H9 (cell line): ENCODE measurements around the gene ARFGAP2. TPM values are rescaled to one million over a fixed set of nuclear protein-coding genes. Genes with fewer than 3 reads are reported as not detected.
A peak's percentile ranks its signal among the peaks of the same experiment; 100 is the strongest.

Experiments used
- DNase-seq: peaks from one replicate; pipeline ENCODE4 v3.0.0-alpha.2; 2017
- H2AFZ ChIP-seq: one replicate; pipeline ENCODE4 v1.6.1; 2013; ENCODE audit warnings: mild to moderate bottlenecking, low read length, control low read depth, moderate library complexity
- H2AK5ac ChIP-seq: 2 replicates; pipeline ENCODE4 v1.6.1; 2013; ENCODE audit warnings: low read length, control low read depth, mixed read lengths; ENCODE audit not compliant: insufficient read length
- H2BK120ac ChIP-seq: one replicate; pipeline ENCODE4 v1.6.1; 2013; ENCODE audit warnings: low read depth, mild to moderate bottlenecking, low read length, control low read depth, inconsistent platforms; ENCODE audit not compliant: poor library complexity, severe bottlenecking
- H2BK12ac ChIP-seq: 2 replicates; pipeline ENCODE4 v1.6.1; 2013; ENCODE audit warnings: low read length, control low read depth, mixed read lengths, low read depth; ENCODE audit not compliant: insufficient read length
- H2BK15ac ChIP-seq: 2 replicates; pipeline ENCODE4 v1.6.1; 2013; ENCODE audit warnings: low read depth, low read length, control low read depth
- H2BK20ac ChIP-seq: one replicate; pipeline ENCODE4 v1.6.1; 2013; ENCODE audit warnings: low read depth, mild to moderate bottlenecking, low read length, control low read depth, inconsistent platforms; ENCODE audit not compliant: poor library complexity, severe bottlenecking
- H2BK5ac ChIP-seq: 2 replicates; pipeline ENCODE4 v1.6.1; 2013; ENCODE audit warnings: low read length, control low read depth, mixed read lengths; ENCODE audit not compliant: insufficient read length
- H3K14ac ChIP-seq: 2 replicates; pipeline ENCODE4 v1.6.1; 2013; ENCODE audit warnings: low read length, control low read depth; ENCODE audit not compliant: insufficient read depth
- H3K18ac ChIP-seq: 2 replicates; pipeline ENCODE4 v1.6.1; 2013; ENCODE audit warnings: low read depth, mild to moderate bottlenecking, mixed read lengths, low read length, control low read depth; ENCODE audit not compliant: insufficient read length
- H3K23ac ChIP-seq: 2 replicates; pipeline ENCODE4 v1.6.1; 2013; ENCODE audit warnings: low read length, control low read depth, mixed read lengths, low read depth; ENCODE audit not compliant: insufficient read length
- H3K23me2 ChIP-seq: 2 replicates; pipeline ENCODE4 v1.6.1; 2013; ENCODE audit warnings: low read depth, mild to moderate bottlenecking, mixed read lengths, low read length, control low read depth; ENCODE audit not compliant: insufficient read length, poor library complexity, severe bottlenecking
- H3K27ac ChIP-seq: 2 replicates; pipeline ENCODE4 v1.5.1; 2013; ENCODE audit warnings: low read length, control low read depth, mixed read lengths, low read depth; ENCODE audit not compliant: insufficient read length
- H3K27me3 ChIP-seq: 2 replicates; pipeline ENCODE4 v1.6.1; 2013; ENCODE audit warnings: low read length, control low read depth, inconsistent platforms; ENCODE audit not compliant: insufficient read depth
- H3K4ac ChIP-seq: 2 replicates; pipeline ENCODE4 v1.6.1; 2013; ENCODE audit warnings: low read depth, mild to moderate bottlenecking, control low read depth, inconsistent platforms, low read length, moderate library complexity
- H3K4me1 ChIP-seq: 2 replicates; pipeline ENCODE4 v1.6.1; 2013; ENCODE audit warnings: low read length, control low read depth, inconsistent platforms; ENCODE audit not compliant: insufficient read depth
- H3K4me2 ChIP-seq: 2 replicates; pipeline ENCODE4 v1.6.1; 2013; ENCODE audit warnings: low read length, control low read depth, mixed read lengths; ENCODE audit not compliant: insufficient read length, insufficient read depth
- H3K56ac ChIP-seq: 2 replicates; pipeline ENCODE4 v1.6.1; 2013; ENCODE audit warnings: low read depth, mild to moderate bottlenecking, mixed read lengths, low read length, control low read depth; ENCODE audit not compliant: insufficient read length
- H3K79me1 ChIP-seq: 2 replicates; pipeline ENCODE4 v1.6.1; 2013; ENCODE audit warnings: low read depth, mild to moderate bottlenecking, moderate library complexity, low read length, control low read depth, inconsistent platforms; ENCODE audit not compliant: insufficient read depth, poor library complexity, severe bottlenecking
- H3K79me2 ChIP-seq: 2 replicates; pipeline ENCODE4 v1.6.1; 2013; ENCODE audit warnings: low read length, control low read depth, inconsistent platforms; ENCODE audit not compliant: insufficient read depth
- H3K9ac ChIP-seq: 2 replicates; pipeline ENCODE4 v1.6.1; 2013; ENCODE audit warnings: low read length, control low read depth, mixed read lengths; ENCODE audit not compliant: insufficient read length; ENCODE audit errors: extremely low read depth
- H3K9me3 ChIP-seq: one replicate; pipeline ENCODE4 v1.6.1; 2013; ENCODE audit warnings: low read depth, low read length, inconsistent platforms; ENCODE audit not compliant: control insufficient read depth
- H3T11ph ChIP-seq: one replicate; pipeline ENCODE4 v1.6.1; 2013; ENCODE audit warnings: mild to moderate bottlenecking, low read length, control low read depth, inconsistent platforms
- H4K20me1 ChIP-seq: one replicate; pipeline ENCODE4 v1.6.1; 2013; ENCODE audit not compliant: control insufficient read depth, insufficient read length, insufficient read depth
- H4K5ac ChIP-seq: 2 replicates; pipeline ENCODE4 v1.6.1; 2013; ENCODE audit warnings: low read depth, mild to moderate bottlenecking, mixed read lengths, low read length, control low read depth; ENCODE audit not compliant: insufficient read length
- H4K8ac ChIP-seq: replicated peaks from 2 replicates; pipeline ENCODE4 v1.6.1; 2013; ENCODE audit warnings: low read length, control low read depth, mixed read lengths, low read depth; ENCODE audit not compliant: insufficient read length
- H4K91ac ChIP-seq: 2 replicates; pipeline ENCODE4 v1.6.1; 2013; ENCODE audit warnings: low read depth, mild to moderate bottlenecking, moderate library complexity, mixed read lengths, low read length, control low read depth; ENCODE audit not compliant: insufficient read length
- H3K27ac Mint-ChIP-seq, 3 experiments: 2 replicates in 2 of 3; 3 replicates in 1 of 3; pipeline ENCODE4 v1.8.0; 2020 to 2021; ENCODE audit warnings: mixed read lengths in 3 of 3, mild to moderate bottlenecking in 1 of 3, moderate library complexity in 1 of 3
- H3K27me3 Mint-ChIP-seq: 2 replicates; pipeline ENCODE4 v1.8.0; 2021; ENCODE audit warnings: low read depth, mild to moderate bottlenecking, moderate library complexity, mixed read lengths
- H3K36me3 Mint-ChIP-seq, 3 experiments: 2 replicates in 2 of 3; 3 replicates in 1 of 3; pipeline ENCODE4 v1.8.0; 2020 to 2021; ENCODE audit warnings: low read depth in 3 of 3, mixed read lengths in 3 of 3; ENCODE audit not compliant: insufficient read depth in 1 of 3
- H3K4me1 Mint-ChIP-seq, 2 experiments: 2 replicates each; pipeline ENCODE4 v1.8.0; 2020; ENCODE audit warnings: mixed read lengths in 2 of 2
- H3K4me3 Mint-ChIP-seq, 2 experiments: 2 replicates in 1 of 2; 3 replicates in 1 of 2; pipeline ENCODE4 v1.8.0; 2020 to 2021; ENCODE audit warnings: mild to moderate bottlenecking in 2 of 2, mixed read lengths in 2 of 2, moderate library complexity in 1 of 2
- H3K9me3 Mint-ChIP-seq, 2 experiments: 2 replicates in 1 of 2; 3 replicates in 1 of 2; pipeline ENCODE4 v1.8.0; 2020; ENCODE audit warnings: mild to moderate bottlenecking in 2 of 2, mixed read lengths in 2 of 2, moderate library complexity in 1 of 2
- WGBS: extraction: QIAGEN DNeasy Blood & Tissue Kit; methylation state at CpG from one replicate; pipeline ENCODE4 v1.1.7; 2013; ENCODE audit warnings: missing lambda C conversion rate, low lambda C conversion rate, mixed read lengths; ENCODE audit not compliant: insufficient read length; ENCODE audit errors: extremely low coverage; 5-methylcytosine and 5-hydroxymethylcytosine counted together
- total RNA-seq: library from RNA; stranded (reverse); gene quantifications from 2 replicates; pipeline ENCODE4 v1.2.1, GENCODE V29; 2021
- TF ChIP-seq, protein P1 (sequence below): fragments of 200-600 bp; sonication (generic); conservative IDR thresholded peaks from 3 replicates; pipeline ENCODE4 v1.8.0; 2021; ENCODE audit warnings: antibody characterized with exemption, mild to moderate bottlenecking

Gene ARFGAP2
- total RNA-seq, 1 experiment from 2014 or later: 72.3 TPM

DNA sequence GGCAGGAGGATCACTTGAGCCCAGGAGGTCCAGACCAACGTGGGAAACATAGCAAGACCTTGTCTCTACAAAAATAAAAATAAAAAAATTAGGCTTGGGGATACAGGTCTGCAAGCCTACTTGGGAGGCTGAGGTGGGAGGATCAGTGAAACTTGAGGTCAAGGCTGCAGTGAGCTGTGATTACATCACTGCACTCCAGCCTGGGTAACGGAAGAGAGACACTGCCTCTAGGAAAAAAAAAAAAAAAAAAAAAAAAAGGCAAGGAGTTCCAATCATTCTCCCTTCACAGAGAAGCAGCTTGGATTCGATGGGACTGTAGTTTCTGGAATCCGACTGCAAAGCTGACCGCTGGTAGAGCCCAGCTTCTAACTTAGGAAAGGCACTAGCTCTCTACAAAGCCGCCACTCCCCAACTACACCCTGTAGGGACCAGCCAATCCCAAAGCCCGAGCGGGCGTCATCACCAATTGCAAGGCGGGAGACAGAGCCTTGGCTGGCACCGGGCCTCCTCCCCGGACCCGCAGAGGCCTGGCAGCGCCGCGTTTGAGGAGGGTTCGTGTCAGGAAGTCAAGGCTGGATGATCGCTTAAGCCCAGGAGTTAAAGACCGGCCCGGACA lies 37.4 kb upstream of the ARFGAP2 start:
- H3K23me2 ChIP-seq: peaks cover 20% of the 10 kb centered on the region
- H3K9me3 ChIP-seq: no peaks in the 10 kb centered on the region
- no peak overlapping the region for H2BK5ac ChIP-seq
- H3K4ac ChIP-seq: no peak overlapping the region; the same call in 1 of the 2 replicates
- peak overlapping the region; percentile 91 for H3K14ac ChIP-seq
- H3K18ac ChIP-seq: peak overlapping the region; percentile 84
- no CpG with 5 or more reads among the region's 20 CpGs for WGBS
- H4K91ac ChIP-seq: no peak overlapping the region
- H3K4me2 ChIP-seq: peak overlapping the region; percentile 90
- Mint-ChIP-seq H3K9me3 (no peaks in the 10 kb centered on the region), H3K27ac (peak overlapping the region; percentile 75 to 96 (median 81); a peak in 5 of 7 replicates), H3K27me3 (no peaks in the 10 kb centered on the region), H3K36me3 (peaks cover 0 to 17% (median 10%) of the 10 kb centered on the region in 3 experiments; a peak in 5 of 7 replicates), H3K4me1 (peaks cover 28 to 29% of the 10 kb centered on the region in 2 experiments), H3K4me3 (peak overlapping the region; percentile 67 to 85)
- H2AK5ac ChIP-seq: no peak overlapping the region
- H2AFZ ChIP-seq: no peak overlapping the region
- H4K5ac ChIP-seq: no peak overlapping the region
- H3K23ac ChIP-seq: no peak overlapping the region
- H2BK12ac ChIP-seq: peak overlapping the region; percentile 75
- no peak overlapping the region for H2BK15ac ChIP-seq
- H3K27me3 ChIP-seq: no peaks in the 10 kb centered on the region
- no peaks in the 10 kb centered on the region; the same call in 1 of the 2 replicates for H3K4me1 ChIP-seq
- H3K56ac ChIP-seq: no peak overlapping the region
- H3K27ac ChIP-seq: no peak overlapping the region
- H4K8ac ChIP-seq: no peak overlapping the region
- H3T11ph ChIP-seq: no peak overlapping the region
- no peak overlapping the region for H2BK120ac ChIP-seq
- DNase-seq: peak; percentile 94
- no peaks in the 10 kb centered on the region for H3K79me1 ChIP-seq
- H3K9ac ChIP-seq: peak overlapping the region; percentile 55
- H2BK20ac ChIP-seq: no peak overlapping the region
- TF ChIP-seq, protein P1, sequence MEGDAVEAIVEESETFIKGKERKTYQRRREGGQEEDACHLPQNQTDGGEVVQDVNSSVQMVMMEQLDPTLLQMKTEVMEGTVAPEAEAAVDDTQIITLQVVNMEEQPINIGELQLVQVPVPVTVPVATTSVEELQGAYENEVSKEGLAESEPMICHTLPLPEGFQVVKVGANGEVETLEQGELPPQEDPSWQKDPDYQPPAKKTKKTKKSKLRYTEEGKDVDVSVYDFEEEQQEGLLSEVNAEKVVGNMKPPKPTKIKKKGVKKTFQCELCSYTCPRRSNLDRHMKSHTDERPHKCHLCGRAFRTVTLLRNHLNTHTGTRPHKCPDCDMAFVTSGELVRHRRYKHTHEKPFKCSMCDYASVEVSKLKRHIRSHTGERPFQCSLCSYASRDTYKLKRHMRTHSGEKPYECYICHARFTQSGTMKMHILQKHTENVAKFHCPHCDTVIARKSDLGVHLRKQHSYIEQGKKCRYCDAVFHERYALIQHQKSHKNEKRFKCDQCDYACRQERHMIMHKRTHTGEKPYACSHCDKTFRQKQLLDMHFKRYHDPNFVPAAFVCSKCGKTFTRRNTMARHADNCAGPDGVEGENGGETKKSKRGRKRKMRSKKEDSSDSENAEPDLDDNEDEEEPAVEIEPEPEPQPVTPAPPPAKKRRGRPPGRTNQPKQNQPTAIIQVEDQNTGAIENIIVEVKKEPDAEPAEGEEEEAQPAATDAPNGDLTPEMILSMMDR: no peak
- no peaks in the 10 kb centered on the region for H4K20me1 ChIP-seq
- H3K79me2 ChIP-seq: peaks cover 2% of the 10 kb centered on the region; the same call in 1 of the 2 replicates
